ENCODE measurements around the gene POLR2J3.
"Not testable (repeated sequence)": the region's sequence is repeated elsewhere in the genome, so short reads cannot be mapped to it uniquely, and the experiment has no call there.

The POLR2J3 gene

GRCh38 chr7:102572261-102573239 lies at the start of gene POLR2J3:
Gene POLR2J3, minus strand, starts transcription at chr7:102572583. Its CDS starts 62 bp downstream, at chr7:102572521.
- peak within 1 kb of the TSS; percentile 87 for H3K27ac Mint-ChIP-seq
- H3K9me3 Mint-ChIP-seq; H3K4me1 Mint-ChIP-seq (ENCODE audit: low read depth); H3K36me3 Mint-ChIP-seq (ENCODE audit: low read depth); H3K27me3 Mint-ChIP-seq (ENCODE audit: low read depth): not testable (repeated sequence)
- H3K4me3 Mint-ChIP-seq, result peak within 1 kb of the TSS; percentile 92

- not testable (repeated sequence) for H3K27me3 Mint-ChIP-seq (ENCODE audit: low read depth); H3K4me3 Mint-ChIP-seq; H3K27ac Mint-ChIP-seq; H3K4me1 Mint-ChIP-seq (ENCODE audit: low read depth); H3K9me3 Mint-ChIP-seq; H3K36me3 Mint-ChIP-seq (ENCODE audit: low read depth)
These were observed 45.7 kb upstream of the POLR2J3 start for GRCh38 chr7:102618122-102618521.

- H3K4me3 Mint-ChIP-seq, result peak within 1 kb of the TSS; percentile 26
- not testable (repeated sequence) for H3K36me3 Mint-ChIP-seq (ENCODE audit: low read depth); H3K27ac Mint-ChIP-seq; H3K9me3 Mint-ChIP-seq; H3K27me3 Mint-ChIP-seq (ENCODE audit: low read depth); H3K4me1 Mint-ChIP-seq (ENCODE audit: low read depth)
These were observed 44.2 kb upstream of the POLR2J3 start, which contains the start of gene RASA4 for GRCh38 chr7:102616507-102617125. Gene RASA4, minus strand, starts transcription at chr7:102616756. Its CDS starts 67 bp downstream, at chr7:102616689.

GRCh38 chr7:102615930-102616329 lies 43.5 kb upstream of the POLR2J3 start:
- not testable (repeated sequence) for H3K27ac Mint-ChIP-seq; H3K9me3 Mint-ChIP-seq; H3K4me1 Mint-ChIP-seq (ENCODE audit: low read depth); H3K36me3 Mint-ChIP-seq (ENCODE audit: low read depth); H3K27me3 Mint-ChIP-seq (ENCODE audit: low read depth); H3K4me3 Mint-ChIP-seq

- not testable (repeated sequence) for H3K27me3 Mint-ChIP-seq (ENCODE audit: low read depth); H3K4me1 Mint-ChIP-seq (ENCODE audit: low read depth); H3K4me3 Mint-ChIP-seq; H3K27ac Mint-ChIP-seq; H3K36me3 Mint-ChIP-seq (ENCODE audit: low read depth); H3K9me3 Mint-ChIP-seq
These were observed 42.5 kb upstream of the POLR2J3 start for GRCh38 chr7:102614873-102615272.

GRCh38 chr7:102614346-102614697 lies 41.9 kb upstream of the POLR2J3 start:
- not testable (repeated sequence) for H3K27ac Mint-ChIP-seq; H3K36me3 Mint-ChIP-seq (ENCODE audit: low read depth); H3K9me3 Mint-ChIP-seq; H3K27me3 Mint-ChIP-seq (ENCODE audit: low read depth); H3K4me3 Mint-ChIP-seq; H3K4me1 Mint-ChIP-seq (ENCODE audit: low read depth)

- H3K27ac Mint-ChIP-seq; H3K9me3 Mint-ChIP-seq; H3K4me1 Mint-ChIP-seq (ENCODE audit: low read depth); H3K4me3 Mint-ChIP-seq; H3K27me3 Mint-ChIP-seq (ENCODE audit: low read depth); H3K36me3 Mint-ChIP-seq (ENCODE audit: low read depth): not testable (repeated sequence)
These were observed 41.4 kb upstream of the POLR2J3 start for GRCh38 chr7:102613575-102614345.

- H3K9me3 Mint-ChIP-seq; H3K4me3 Mint-ChIP-seq; H3K27ac Mint-ChIP-seq; H3K4me1 Mint-ChIP-seq (ENCODE audit: low read depth); H3K36me3 Mint-ChIP-seq (ENCODE audit: low read depth); H3K27me3 Mint-ChIP-seq (ENCODE audit: low read depth): not testable (repeated sequence)
These were observed 39.4 kb upstream of the POLR2J3 start for GRCh38 chr7:102611675-102612325.

- H3K4me1 Mint-ChIP-seq (ENCODE audit: low read depth); H3K36me3 Mint-ChIP-seq (ENCODE audit: low read depth); H3K27me3 Mint-ChIP-seq (ENCODE audit: low read depth); H3K4me3 Mint-ChIP-seq; H3K9me3 Mint-ChIP-seq; H3K27ac Mint-ChIP-seq: not testable (repeated sequence)
These were observed 38.8 kb upstream of the POLR2J3 start for GRCh38 chr7:102611013-102611674.

- not testable (repeated sequence) for H3K27me3 Mint-ChIP-seq (ENCODE audit: low read depth); H3K9me3 Mint-ChIP-seq; H3K4me1 Mint-ChIP-seq (ENCODE audit: low read depth); H3K4me3 Mint-ChIP-seq; H3K36me3 Mint-ChIP-seq (ENCODE audit: low read depth); H3K27ac Mint-ChIP-seq
These were observed 38.1 kb upstream of the POLR2J3 start for GRCh38 chr7:102610441-102610840.

- not testable (repeated sequence) for H3K36me3 Mint-ChIP-seq (ENCODE audit: low read depth); H3K27ac Mint-ChIP-seq; H3K4me3 Mint-ChIP-seq; H3K27me3 Mint-ChIP-seq (ENCODE audit: low read depth); H3K4me1 Mint-ChIP-seq (ENCODE audit: low read depth); H3K9me3 Mint-ChIP-seq
These were observed 37.4 kb upstream of the POLR2J3 start for GRCh38 chr7:102609734-102610133.

GRCh38 chr7:102606848-102607247 lies 34.5 kb upstream of the POLR2J3 start:
- H3K36me3 Mint-ChIP-seq (ENCODE audit: low read depth); H3K4me1 Mint-ChIP-seq (ENCODE audit: low read depth); H3K27ac Mint-ChIP-seq; H3K9me3 Mint-ChIP-seq; H3K27me3 Mint-ChIP-seq (ENCODE audit: low read depth); H3K4me3 Mint-ChIP-seq: not testable (repeated sequence)

GRCh38 chr7:102604431-102605145 lies 32.2 kb upstream of the POLR2J3 start:
- H3K9me3 Mint-ChIP-seq; H3K36me3 Mint-ChIP-seq (ENCODE audit: low read depth); H3K27ac Mint-ChIP-seq; H3K4me3 Mint-ChIP-seq; H3K4me1 Mint-ChIP-seq (ENCODE audit: low read depth); H3K27me3 Mint-ChIP-seq (ENCODE audit: low read depth): not testable (repeated sequence)

GRCh38 chr7:102602317-102602716 lies 29.9 kb upstream of the POLR2J3 start:
- H3K9me3 Mint-ChIP-seq; H3K4me3 Mint-ChIP-seq; H3K27me3 Mint-ChIP-seq (ENCODE audit: low read depth); H3K27ac Mint-ChIP-seq; H3K36me3 Mint-ChIP-seq (ENCODE audit: low read depth); H3K4me1 Mint-ChIP-seq (ENCODE audit: low read depth): not testable (repeated sequence)
